ENCODE data around the gene RNF20. TPM values are rescaled to one million over a fixed set of nuclear protein-coding genes. Genes with fewer than 3 reads are reported as not detected.

RNF20 gene
- polyA plus RNA-seq, 1 of the 3 experiments (the other 2 are of a cell fraction) = 16.0 TPM

GRCh38 chr9:101593345-101593744 is 59.7 kb downstream of the RNF20 start:
- ChIA-PET CTCF (interaction anchor here (1.6 kb wide), 1 partner anchor 8 kb away, joined by 4 read pairs; no protein-coding TSS in a partner anchor), POLR2A (no interaction called here)
- DNase-seq = no peak
- Histone ChIP-seq H3K36me3 (replicated peaks in 1 of 2; ENCODE audit: control insufficient read depth in 1 of 2, insufficient read depth in 2 of 2, low read length in 1 of 2) (no peaks in the 10 kb centered on the region), H3K27ac (ENCODE audit: low read depth in 2 of 2, low read length in 1 of 2) (no peak overlapping the region), H4K20me1 (ENCODE audit: insufficient read depth) (no peaks in the 10 kb centered on the region), H3K4me3 (ENCODE audit: low read depth in 2 of 2, low read length in 1 of 2) (no peak overlapping the region), H3K27me3 (ENCODE audit: insufficient read depth) (peaks cover 6% of the 10 kb centered on the region; the same call in 1 of the 2 replicates), H3K9me3 (no peaks in the 10 kb centered on the region), H2AFZ (ENCODE audit: low read depth) (no peak overlapping the region), H3K4me1 (ENCODE audit: control insufficient read depth in 1 of 2, insufficient read depth in 2 of 2, low read depth in 1 of 2, low read length in 1 of 2) (no peaks in the 10 kb centered on the region), H3K9ac (no peak overlapping the region), H3F3A (replicated peaks; ENCODE audit: insufficient read depth) (no peaks in the 10 kb centered on the region), H3K79me2 (ENCODE audit: insufficient read depth) (no peaks in the 10 kb centered on the region), H3K4me2 (no peak overlapping the region), H3K9me2 (no peaks in the 10 kb centered on the region)
- WGBS (ENCODE audit: low lambda C conversion rate) = 13% methylated on average over 2 of the region's 2 CpGs
- no peak for TF ChIP-seq EZH2phosphoT487 (IDR thresholded peaks at IDR 0.05; ENCODE audit: borderline replicate concordance, low read depth)
- no peak for TF ChIP-seq JUND (IDR thresholded peaks at IDR 0.05)
- TF ChIP-seq TEAD4 (IDR thresholded peaks at IDR 0.05; ENCODE audit: borderline replicate concordance, insufficient read depth) = no peak
- no peak for TF ChIP-seq RXRA (IDR thresholded peaks at IDR 0.05; ENCODE audit: borderline replicate concordance, low read depth)
- TF ChIP-seq FOXJ3 (CRISPR knock-in tag; IDR thresholded peaks at IDR 0.05) = no peak
- TF ChIP-seq, protein P1, sequence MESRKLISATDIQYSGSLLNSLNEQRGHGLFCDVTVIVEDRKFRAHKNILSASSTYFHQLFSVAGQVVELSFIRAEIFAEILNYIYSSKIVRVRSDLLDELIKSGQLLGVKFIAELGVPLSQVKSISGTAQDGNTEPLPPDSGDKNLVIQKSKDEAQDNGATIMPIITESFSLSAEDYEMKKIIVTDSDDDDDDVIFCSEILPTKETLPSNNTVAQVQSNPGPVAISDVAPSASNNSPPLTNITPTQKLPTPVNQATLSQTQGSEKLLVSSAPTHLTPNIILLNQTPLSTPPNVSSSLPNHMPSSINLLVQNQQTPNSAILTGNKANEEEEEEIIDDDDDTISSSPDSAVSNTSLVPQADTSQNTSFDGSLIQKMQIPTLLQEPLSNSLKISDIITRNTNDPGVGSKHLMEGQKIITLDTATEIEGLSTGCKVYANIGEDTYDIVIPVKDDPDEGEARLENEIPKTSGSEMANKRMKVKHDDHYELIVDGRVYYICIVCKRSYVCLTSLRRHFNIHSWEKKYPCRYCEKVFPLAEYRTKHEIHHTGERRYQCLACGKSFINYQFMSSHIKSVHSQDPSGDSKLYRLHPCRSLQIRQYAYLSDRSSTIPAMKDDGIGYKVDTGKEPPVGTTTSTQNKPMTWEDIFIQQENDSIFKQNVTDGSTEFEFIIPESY (IDR thresholded peaks at IDR 0.05; ENCODE audit: borderline replicate concordance, low read depth) = no peak

DNA sequence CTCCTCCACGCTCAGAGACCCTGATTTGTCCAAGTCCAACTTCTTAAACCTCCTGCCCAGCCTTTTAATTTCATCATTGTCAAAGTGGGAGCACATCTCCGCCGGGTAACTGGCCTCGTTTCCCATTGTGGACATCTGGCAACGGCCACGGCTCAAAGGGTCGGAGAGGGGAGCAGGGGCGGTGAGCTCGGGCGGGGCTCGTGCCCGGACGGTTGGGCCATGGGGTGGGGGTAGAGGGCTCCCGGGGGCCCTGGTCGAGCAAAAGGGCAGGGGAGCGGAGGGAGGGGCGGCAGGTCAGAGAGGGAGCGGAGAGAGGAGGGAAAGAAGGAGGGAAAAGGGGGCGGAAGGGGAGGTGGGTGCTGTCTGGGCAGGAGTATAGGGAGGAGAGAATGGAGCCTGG is 61.1 kb downstream of the RNF20 start, which contains the start of gene PPP3R2:
Gene PPP3R2 (minus strand): TSS at position 174 of the 400 bp plus-strand sequence. CDS start 48 bp downstream, at position 126.
- no peak within 1 kb of the TSS for H2AFZ ChIP-seq (ENCODE audit: low read depth)
- H3K4me3 ChIP-seq (ENCODE audit: low read depth in 2 of 2, low read length in 1 of 2) = no peak within 1 kb of the TSS
- DNase-seq = no peak
- no peaks in the 10 kb centered on the region for H3F3A ChIP-seq (replicated peaks; ENCODE audit: insufficient read depth)
- no peaks in the 10 kb centered on the region for H3K79me2 ChIP-seq (ENCODE audit: insufficient read depth)
- H3K9ac ChIP-seq = no peak within 1 kb of the TSS
- no peaks in the 10 kb centered on the region for H4K20me1 ChIP-seq (ENCODE audit: insufficient read depth)
- H3K4me2 ChIP-seq = no peak within 1 kb of the TSS
- H3K27ac ChIP-seq (ENCODE audit: low read depth in 2 of 2, low read length in 1 of 2) = no peak within 1 kb of the TSS
- no peaks in the 10 kb centered on the region for H3K4me1 ChIP-seq (ENCODE audit: control insufficient read depth in 1 of 2, insufficient read depth in 2 of 2, low read depth in 1 of 2, low read length in 1 of 2)
- no peaks in the 10 kb centered on the region for H3K9me3 ChIP-seq
- no peaks in the 10 kb centered on the region for H3K9me2 ChIP-seq
- H3K27me3 ChIP-seq (ENCODE audit: insufficient read depth) = peaks cover 6% of the 10 kb centered on the region; the same call in 1 of the 2 replicates
- no peaks in the 10 kb centered on the region for H3K36me3 ChIP-seq (replicated peaks in 1 of 2; ENCODE audit: control insufficient read depth in 1 of 2, insufficient read depth in 2 of 2, low read length in 1 of 2)
- ChIA-PET POLR2A (no interaction called here), CTCF (no interaction called here)
- WGBS (ENCODE audit: low lambda C conversion rate) = 39% methylated on average over 19 of the region's 19 CpGs
- TF ChIP-seq SIN3A (IDR thresholded peaks at IDR 0.05; ENCODE audit: borderline replicate concordance, low read depth, low read length) (no peak), TEAD4 (IDR thresholded peaks at IDR 0.05; ENCODE audit: borderline replicate concordance, insufficient read depth) (no peak), MEF2A (IDR thresholded peaks at IDR 0.05; ENCODE audit: borderline replicate concordance, low read depth) (no peak), EZH2phosphoT487 (IDR thresholded peaks at IDR 0.05; ENCODE audit: borderline replicate concordance, low read depth) (no peak), FOSL2 (IDR thresholded peaks at IDR 0.05; ENCODE audit: borderline replicate concordance, low read depth) (no peak), MXI1 (IDR thresholded peaks at IDR 0.05; ENCODE audit: low read depth, low read length) (no peak), SMC3 (IDR thresholded peaks at IDR 0.05; ENCODE audit: low read depth, low read length) (no peak), RFX5 (IDR thresholded peaks at IDR 0.05; ENCODE audit: low read length) (no peak), NRF1 (IDR thresholded peaks at IDR 0.05; ENCODE audit: low read depth, low read length) (no peak), RAD21 (IDR thresholded peaks at IDR 0.05; ENCODE audit: low read length) (no peak), POLR2AphosphoS5 (IDR thresholded peaks at IDR 0.05; ENCODE audit: low read depth, low read length) (no peak), NFIC (IDR thresholded peaks at IDR 0.05; ENCODE audit: borderline replicate concordance) (no peak), EP300 (IDR thresholded peaks at IDR 0.05; ENCODE audit: borderline replicate concordance in 1 of 2, low read depth in 1 of 2, low read length in 1 of 2) (no peak), GABPA (IDR thresholded peaks at IDR 0.05; ENCODE audit: low read depth) (no peak)
- TF ChIP-seq, protein P2, sequence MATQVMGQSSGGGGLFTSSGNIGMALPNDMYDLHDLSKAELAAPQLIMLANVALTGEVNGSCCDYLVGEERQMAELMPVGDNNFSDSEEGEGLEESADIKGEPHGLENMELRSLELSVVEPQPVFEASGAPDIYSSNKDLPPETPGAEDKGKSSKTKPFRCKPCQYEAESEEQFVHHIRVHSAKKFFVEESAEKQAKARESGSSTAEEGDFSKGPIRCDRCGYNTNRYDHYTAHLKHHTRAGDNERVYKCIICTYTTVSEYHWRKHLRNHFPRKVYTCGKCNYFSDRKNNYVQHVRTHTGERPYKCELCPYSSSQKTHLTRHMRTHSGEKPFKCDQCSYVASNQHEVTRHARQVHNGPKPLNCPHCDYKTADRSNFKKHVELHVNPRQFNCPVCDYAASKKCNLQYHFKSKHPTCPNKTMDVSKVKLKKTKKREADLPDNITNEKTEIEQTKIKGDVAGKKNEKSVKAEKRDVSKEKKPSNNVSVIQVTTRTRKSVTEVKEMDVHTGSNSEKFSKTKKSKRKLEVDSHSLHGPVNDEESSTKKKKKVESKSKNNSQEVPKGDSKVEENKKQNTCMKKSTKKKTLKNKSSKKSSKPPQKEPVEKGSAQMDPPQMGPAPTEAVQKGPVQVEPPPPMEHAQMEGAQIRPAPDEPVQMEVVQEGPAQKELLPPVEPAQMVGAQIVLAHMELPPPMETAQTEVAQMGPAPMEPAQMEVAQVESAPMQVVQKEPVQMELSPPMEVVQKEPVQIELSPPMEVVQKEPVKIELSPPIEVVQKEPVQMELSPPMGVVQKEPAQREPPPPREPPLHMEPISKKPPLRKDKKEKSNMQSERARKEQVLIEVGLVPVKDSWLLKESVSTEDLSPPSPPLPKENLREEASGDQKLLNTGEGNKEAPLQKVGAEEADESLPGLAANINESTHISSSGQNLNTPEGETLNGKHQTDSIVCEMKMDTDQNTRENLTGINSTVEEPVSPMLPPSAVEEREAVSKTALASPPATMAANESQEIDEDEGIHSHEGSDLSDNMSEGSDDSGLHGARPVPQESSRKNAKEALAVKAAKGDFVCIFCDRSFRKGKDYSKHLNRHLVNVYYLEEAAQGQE (IDR thresholded peaks at IDR 0.05; ENCODE audit: low read depth, low read length) = no peak
- TF ChIP-seq, protein P1 (IDR thresholded peaks at IDR 0.05; ENCODE audit: borderline replicate concordance, low read depth) = no peak
- TF ChIP-seq, protein P3, sequence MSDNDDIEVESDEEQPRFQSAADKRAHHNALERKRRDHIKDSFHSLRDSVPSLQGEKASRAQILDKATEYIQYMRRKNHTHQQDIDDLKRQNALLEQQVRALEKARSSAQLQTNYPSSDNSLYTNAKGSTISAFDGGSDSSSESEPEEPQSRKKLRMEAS (IDR thresholded peaks at IDR 0.05; ENCODE audit: low read depth) = no peak

Data from SK-N-SH (cell line).